Caco-2 (cell line): Measurements from ENCODE around the gene GRK2. TPM values are rescaled to one million over a fixed set of nuclear protein-coding genes. Genes with fewer than 3 reads are reported as not detected.

Experiments used
- BruUV-seq: library from RNA; stranded (reverse); fragments of 400-500 nt; replicated peaks from 2 replicates; lab custom pipeline; 2021; lab: Mats Ljungman, UMichigan
- CTCF ChIA-PET: fragments of 300-600 bp; sonication (Branson Sonifier 250); formaldehyde crosslinking; loops from one replicate; lab custom pipeline; 2022; ENCODE audit warnings: antibody characterized with exemption; lab: Charles Lee
- POLR2A ChIA-PET: fragments of 300-600 bp; sonication (Branson Sonifier 250); formaldehyde crosslinking; loops from one replicate; lab custom pipeline; 2022; ENCODE audit warnings: antibody characterized with exemption; lab: Charles Lee
- DNase-seq, 2 experiments: peaks; one replicate each; pipeline versions ENCODE4 v3.0.0 to v3.0.0-alpha.2; 2020 to 2022
- H3K27me3 ChIP-seq: replicated peaks from 2 replicates; pipeline ENCODE4 v1.6.0; 2011; ENCODE audit warnings: low read length; ENCODE audit not compliant: control insufficient read depth, insufficient read depth
- H3K36me3 ChIP-seq: 2 replicates; pipeline ENCODE4 v1.5.1; 2011; ENCODE audit warnings: low read length; ENCODE audit not compliant: control insufficient read depth, insufficient read depth
- H3K4me1 ChIP-seq: fragments of 250-450 bp; sonication (Bioruptor Pico); 2 replicates; pipeline ENCODE4 v1.5.1; 2020; ENCODE audit warnings: mild to moderate bottlenecking
- H3K4me3 ChIP-seq: 2 replicates; pipeline ENCODE4 v1.5.1; 2011; ENCODE audit warnings: low read depth, mild to moderate bottlenecking, control low read depth, low read length
- H3K9me3 ChIP-seq: fragments of 250-450 bp; sonication (Bioruptor Pico); 2 replicates; pipeline ENCODE4 v1.5.1; 2020; ENCODE audit warnings: mild to moderate bottlenecking, moderate library complexity
- H3K27ac Mint-ChIP-seq: one replicate; pipeline ENCODE4 v1.8.0; 2022; ENCODE audit warnings: mixed read lengths; ENCODE audit not compliant: unreplicated experiment
- H3K27me3 Mint-ChIP-seq: one replicate; pipeline ENCODE4 v1.8.0; 2022; ENCODE audit warnings: mixed read lengths; ENCODE audit not compliant: insufficient read depth, unreplicated experiment
- H3K36me3 Mint-ChIP-seq: one replicate; pipeline ENCODE4 v1.8.0; 2022; ENCODE audit warnings: mild to moderate bottlenecking, mixed read lengths; ENCODE audit not compliant: insufficient read depth, unreplicated experiment
- H3K4me1 Mint-ChIP-seq: one replicate; pipeline ENCODE4 v1.8.0; 2022; ENCODE audit warnings: low read depth, mixed read lengths; ENCODE audit not compliant: unreplicated experiment
- H3K4me3 Mint-ChIP-seq: one replicate; pipeline ENCODE4 v1.8.0; 2022; ENCODE audit warnings: mild to moderate bottlenecking, moderate library complexity, mixed read lengths; ENCODE audit not compliant: unreplicated experiment
- H3K9me3 Mint-ChIP-seq: one replicate; pipeline ENCODE4 v1.8.0; 2022; ENCODE audit warnings: mixed read lengths; ENCODE audit not compliant: unreplicated experiment
- CTCF ChIP-seq, 2 experiments: fragments of 200-600 bp in 1 of 2; IDR thresholded peaks; 1 replicate in 1 of 2; 2 replicates in 1 of 2; pipeline versions ENCODE4 v1.5.1 to v1.8.0; 2011 to 2022; ENCODE audit warnings: antibody characterized with exemption in 1 of 2, control low read depth in 1 of 2, inconsistent platforms in 1 of 2, low read depth in 1 of 2, low read length in 1 of 2, mild to moderate bottlenecking in 1 of 2, moderate library complexity in 1 of 2; ENCODE audit not compliant: insufficient read depth in 1 of 2, severe bottlenecking in 1 of 2, unreplicated experiment in 1 of 2
- intact Hi-C: fragments of 100-400 bp; cut with micrococcal nuclease; formaldehyde crosslinking; loops from one replicate; pipeline ENCODE4 v1.10.0; 2022; ENCODE audit not compliant: unreplicated experiment
- total RNA-seq: library from RNA; stranded (reverse); gene quantifications from 2 replicates; pipeline ENCODE4 v1.2.3, GENCODE V29; 2022

The GRK2 gene
- total RNA-seq, 1 experiment from 2014 or later, result 120 TPM

DNA sequence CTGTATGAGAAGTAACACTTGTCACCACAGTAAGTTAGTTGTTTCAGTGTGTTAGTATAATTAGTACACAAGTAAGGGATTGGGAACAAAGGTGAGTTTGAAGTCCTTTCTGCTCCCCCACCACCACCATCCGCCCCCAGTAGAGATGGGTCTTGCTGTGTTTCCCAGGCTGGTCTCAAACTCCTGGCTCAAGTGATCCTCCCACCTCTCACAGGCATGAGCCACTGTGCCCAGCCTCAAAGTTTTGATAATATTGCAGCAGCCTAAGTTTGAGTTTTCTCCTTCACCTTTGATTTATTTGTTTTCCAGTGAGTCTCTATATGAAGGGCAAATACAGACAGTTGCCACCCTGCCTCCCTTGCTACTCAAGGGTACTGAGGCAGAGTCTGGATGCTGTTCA, 23.7 kb upstream of the GRK2 start:
- Mint-ChIP-seq H3K4me1 (peaks cover 52% of the 10 kb centered on the region), H3K27me3 (no peaks in the 10 kb centered on the region), H3K4me3 (peak overlapping the region; percentile 96), H3K27ac (peak overlapping the region; percentile 98), H3K9me3 (no peaks in the 10 kb centered on the region), H3K36me3 (peaks cover 79% of the 10 kb centered on the region)
- intact Hi-C loops, result loop anchor here (10.0 kb wide), 1 partner anchor 342 kb away; the partner anchor contains the start of gene GSTP1
- CTCF ChIA-PET, result no interaction called here
- Histone ChIP-seq H3K4me1 (peaks cover 32% of the 10 kb centered on the region), H3K9me3 (no peaks in the 10 kb centered on the region), H3K27me3 (no peaks in the 10 kb centered on the region), H3K36me3 (peaks cover 8% of the 10 kb centered on the region), H3K4me3 (no peak overlapping the region)
- no peak for DNase-seq
- TF ChIP-seq CTCF (IDR thresholded peaks at IDR 0.05; ENCODE audit: insufficient read depth in 1 of 2, low read depth in 1 of 2, low read length in 1 of 2, severe bottlenecking in 1 of 2, unreplicated experiment in 1 of 2), result no peak
- BruUV-seq, result no TSS peak
- POLR2A ChIA-PET, result interaction anchor here (0.5 kb wide), 1 partner anchor 251 kb away, joined by 3 read pairs; no protein-coding TSS in a partner anchor

DNA sequence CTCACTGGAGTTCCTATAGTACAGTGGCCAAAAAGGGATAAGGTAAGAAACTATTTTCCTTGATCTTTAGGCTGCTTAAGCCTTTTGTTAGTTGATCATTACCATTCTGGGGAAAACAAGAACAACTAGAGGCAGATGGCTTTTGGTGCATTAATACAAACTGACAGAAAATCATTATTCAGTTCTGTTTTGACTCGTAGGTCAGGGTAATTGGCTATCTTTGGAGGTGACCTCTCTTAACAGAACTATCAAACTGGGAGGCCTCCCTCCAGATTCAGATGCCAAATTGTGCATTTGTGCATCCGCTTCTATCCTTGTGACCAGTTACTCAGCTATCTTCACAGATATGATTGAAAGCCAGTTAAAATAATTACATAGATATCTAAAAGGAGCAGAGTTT, 23.2 kb upstream of the GRK2 start:
- CTCF ChIA-PET, result no interaction called here

DNA sequence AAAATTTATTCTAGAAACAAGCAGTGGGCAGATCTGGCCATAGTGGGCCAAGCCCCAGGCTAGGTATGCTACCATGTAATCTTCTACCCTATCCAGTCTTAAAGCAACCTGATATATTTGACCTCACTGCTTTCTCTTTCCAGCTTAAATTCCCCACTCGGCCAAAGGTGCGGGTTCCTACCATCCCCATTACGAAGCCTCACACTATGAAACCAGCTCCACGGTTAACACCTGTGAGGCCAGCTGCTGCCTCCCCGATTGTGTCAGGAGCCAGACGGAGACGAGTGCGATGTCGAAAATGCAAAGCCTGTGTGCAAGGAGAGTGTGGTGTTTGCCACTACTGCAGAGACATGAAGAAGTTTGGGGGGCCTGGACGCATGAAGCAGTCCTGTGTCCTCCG, 21.2 kb upstream of the GRK2 start:
- no peaks in the 10 kb centered on the region for H3K9me3 ChIP-seq
- BruUV-seq, result no TSS peak
- CTCF ChIA-PET, result no interaction called here
- H3K27me3 ChIP-seq, result no peaks in the 10 kb centered on the region
- intact Hi-C loops, result loop anchor here (10.0 kb wide), 1 partner anchor 340 kb away; the partner anchor contains the start of gene GSTP1
- POLR2A ChIA-PET, result no interaction called here
- H3K36me3 ChIP-seq, result peaks cover 14% of the 10 kb centered on the region
- peak overlapping the region; percentile 46 for H3K27ac Mint-ChIP-seq
- H3K27me3 Mint-ChIP-seq, result no peaks in the 10 kb centered on the region
- no peaks in the 10 kb centered on the region for H3K9me3 Mint-ChIP-seq
- H3K4me1 ChIP-seq, result peaks cover 46% of the 10 kb centered on the region
- no peak for DNase-seq
- no peak overlapping the region for H3K4me3 Mint-ChIP-seq
- no peak for TF ChIP-seq CTCF (IDR thresholded peaks at IDR 0.05; ENCODE audit: insufficient read depth in 1 of 2, low read depth in 1 of 2, low read length in 1 of 2, severe bottlenecking in 1 of 2, unreplicated experiment in 1 of 2)
- H3K36me3 Mint-ChIP-seq, result peaks cover 100% of the 10 kb centered on the region
- H3K4me3 ChIP-seq, result no peak overlapping the region
- H3K4me1 Mint-ChIP-seq, result peaks cover 62% of the 10 kb centered on the region

More for the DNA sequence above, 23.2 kb upstream of the GRK2 start:
- no peak for TF ChIP-seq CTCF (IDR thresholded peaks at IDR 0.05; ENCODE audit: insufficient read depth in 1 of 2, low read depth in 1 of 2, low read length in 1 of 2, severe bottlenecking in 1 of 2, unreplicated experiment in 1 of 2)
- H3K4me3 ChIP-seq, result no peak overlapping the region
- Mint-ChIP-seq H3K4me3 (peak overlapping the region; percentile 96), H3K36me3 (peaks cover 84% of the 10 kb centered on the region), H3K9me3 (no peaks in the 10 kb centered on the region), H3K4me1 (peaks cover 56% of the 10 kb centered on the region), H3K27ac (peak overlapping the region; percentile 98), H3K27me3 (no peaks in the 10 kb centered on the region)
- intact Hi-C loops, result loop anchor here (10.0 kb wide), 1 partner anchor 342 kb away; the partner anchor contains the start of gene GSTP1
- POLR2A ChIA-PET, result interaction anchor here (0.5 kb wide), 1 partner anchor 252 kb away, joined by 3 read pairs; no protein-coding TSS in a partner anchor
- DNase-seq, result no peak
- H3K4me1 ChIP-seq, result peaks cover 37% of the 10 kb centered on the region
- H3K36me3 ChIP-seq, result peaks cover 8% of the 10 kb centered on the region
- H3K27me3 ChIP-seq, result no peaks in the 10 kb centered on the region
- H3K9me3 ChIP-seq, result no peaks in the 10 kb centered on the region
- BruUV-seq, result no TSS peak
